Measurements from ENCODE around the gene GINS2. TPM values are rescaled to one million over a fixed set of nuclear protein-coding genes. Genes with fewer than 3 reads are reported as not detected.

Gene GINS2
- total RNA-seq, 1 donor from 2014 or later: 0.45 TPM

DNA sequence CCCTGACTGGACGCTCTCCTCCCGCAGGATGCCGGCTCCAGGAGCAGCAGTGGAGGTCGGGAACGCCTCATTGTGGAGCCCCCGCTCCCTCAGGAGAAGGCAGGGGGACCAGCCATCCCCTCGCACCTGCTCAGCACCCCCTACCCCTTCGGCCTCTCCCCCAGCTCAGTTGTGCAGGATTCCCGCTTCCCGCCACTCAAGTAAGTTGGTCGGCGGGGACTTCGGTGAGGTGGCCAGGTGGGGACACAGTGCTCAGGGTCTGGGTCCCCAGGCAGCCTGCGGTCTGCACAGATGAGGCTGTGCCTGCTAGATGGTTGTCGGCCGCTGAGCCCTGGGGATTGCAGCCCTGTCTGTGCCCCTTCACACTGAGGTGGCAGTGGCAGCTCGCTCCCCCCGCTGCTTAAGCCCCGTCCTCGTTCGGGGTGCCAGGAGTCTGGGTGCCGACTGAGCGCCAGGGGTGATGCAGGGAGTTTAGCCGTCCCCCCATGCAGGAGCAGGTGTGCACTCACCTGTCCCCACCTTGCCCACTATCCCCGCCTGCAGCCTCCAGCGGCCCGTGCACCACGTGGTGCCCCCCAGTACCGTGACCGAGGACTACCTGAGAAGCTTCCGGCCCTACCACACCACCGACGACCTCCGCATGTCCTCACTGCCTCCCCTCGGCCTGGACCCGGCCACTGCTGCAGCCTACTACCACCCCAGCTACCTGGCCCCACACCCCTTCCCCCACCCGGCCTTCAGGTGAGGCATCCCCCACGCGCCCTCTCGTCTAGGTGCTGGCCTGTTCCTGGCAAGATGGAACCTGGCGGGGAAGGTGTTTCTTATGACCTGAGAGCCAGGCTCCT, 34.3 kb downstream of the GINS2 start:
- DNase-seq (ENCODE audit: low read depth): no peak

DNA sequence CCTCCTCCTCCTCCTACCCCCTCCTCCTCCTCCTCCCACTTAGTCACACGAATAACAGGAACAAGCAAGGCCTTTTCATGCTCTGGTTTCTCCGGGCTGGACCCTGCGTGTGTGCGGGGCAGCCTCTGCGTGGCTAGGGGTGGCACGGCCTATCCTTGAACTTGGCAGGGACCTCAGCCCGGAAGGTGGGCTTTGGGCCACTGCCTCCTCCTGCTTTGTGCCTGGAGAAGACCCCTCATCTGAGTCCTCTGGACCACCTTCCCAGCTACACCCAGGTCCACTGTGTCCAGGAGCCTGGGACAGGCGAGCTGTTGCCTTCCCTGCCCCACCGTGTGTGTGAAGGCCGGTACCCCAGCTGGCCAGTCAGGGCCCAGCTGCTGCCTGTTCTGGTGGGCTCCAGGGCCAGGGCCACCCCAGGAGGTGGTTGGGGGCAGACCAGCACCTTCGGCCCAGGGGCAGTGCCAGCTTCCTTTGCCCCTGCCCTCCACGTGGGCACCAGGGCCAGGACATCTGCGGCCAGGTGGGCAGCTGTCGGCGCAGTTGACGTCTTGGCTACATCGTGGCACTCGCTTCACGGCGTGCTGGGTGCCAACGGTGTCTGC, 35.4 kb downstream of the GINS2 start:
- DNase-seq (ENCODE audit: low read depth): peak; percentile 9

DNA sequence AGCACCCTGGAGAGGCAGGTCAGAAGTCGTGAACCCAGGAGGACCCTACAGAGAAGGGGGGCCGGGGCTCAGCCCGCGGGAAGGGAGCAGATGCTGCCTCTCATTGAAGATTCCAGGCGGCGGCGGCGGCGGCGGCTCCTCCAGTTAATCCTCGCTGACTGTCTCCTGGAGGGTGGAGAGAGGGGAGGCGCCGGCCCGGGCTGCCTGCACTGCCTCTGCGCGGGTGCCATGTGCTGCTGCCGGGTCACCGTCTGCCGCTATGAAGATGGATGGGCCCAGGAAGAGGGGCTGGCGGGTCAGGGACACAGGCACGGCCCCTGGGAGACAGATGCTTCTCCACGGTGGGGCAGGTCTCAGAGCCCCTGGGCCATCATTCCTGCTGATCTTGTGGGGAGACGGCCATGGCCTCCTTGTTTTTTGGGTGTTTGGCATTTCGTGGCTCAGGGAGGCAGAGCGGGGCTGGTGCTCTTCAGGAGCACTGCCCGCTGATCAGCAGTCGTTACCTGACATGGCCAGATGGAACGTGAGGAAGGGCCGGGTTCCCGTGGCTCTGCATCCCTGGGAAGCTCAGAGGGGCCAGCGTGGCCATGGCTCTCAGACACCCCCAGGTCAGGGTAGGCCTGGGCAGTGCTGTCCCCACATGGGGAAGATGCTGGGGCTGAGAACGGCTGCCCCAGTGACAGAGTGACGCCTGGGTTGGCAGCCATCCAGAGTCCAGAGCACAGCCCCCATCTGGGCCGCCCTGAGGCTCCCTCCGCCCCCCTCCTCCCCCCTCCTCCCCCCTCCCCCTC, 36.1 kb downstream of the GINS2 start:
- DNase-seq (ENCODE audit: low read depth): no peak

DNA sequence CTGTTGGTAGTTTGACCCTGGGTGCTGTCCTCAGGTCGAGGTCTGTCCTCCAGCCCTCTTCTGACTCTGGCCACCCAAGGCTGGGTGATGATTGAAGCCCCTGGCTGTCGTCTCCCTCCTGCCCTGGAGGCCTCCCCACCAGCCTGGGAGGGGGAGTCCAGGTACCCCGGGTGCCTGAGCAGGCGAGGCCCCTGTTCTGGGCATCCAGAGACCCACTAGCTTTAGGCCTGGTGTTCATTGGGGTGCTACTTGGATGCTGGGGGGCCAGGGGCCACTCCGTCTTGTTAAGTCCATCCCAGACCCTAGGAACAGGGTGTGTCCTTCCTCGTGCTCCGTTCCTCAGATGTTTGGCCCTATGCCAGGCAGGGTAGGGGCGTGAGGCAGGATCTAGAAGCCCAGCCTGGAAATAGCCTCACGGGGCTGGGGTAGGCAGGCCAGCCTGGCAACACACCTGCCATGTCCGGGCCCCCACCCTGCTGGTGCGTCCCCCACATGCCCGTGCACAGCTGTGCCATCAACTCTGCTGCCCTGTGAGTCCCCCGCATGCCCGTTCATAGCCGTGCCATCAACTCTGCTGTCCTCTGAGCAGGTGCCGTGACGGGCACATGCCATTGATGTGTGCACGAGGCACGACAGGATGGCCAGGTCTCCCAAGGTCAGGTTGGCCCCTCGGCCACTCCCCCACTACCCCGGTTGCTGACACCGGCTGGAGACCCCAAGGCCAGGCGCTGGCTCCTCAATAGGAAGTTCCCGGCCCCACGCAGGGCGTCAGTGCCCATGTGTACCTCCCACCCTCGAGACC, 36.9 kb downstream of the GINS2 start:
- peak; percentile 12 for DNase-seq (ENCODE audit: low read depth)

DNA sequence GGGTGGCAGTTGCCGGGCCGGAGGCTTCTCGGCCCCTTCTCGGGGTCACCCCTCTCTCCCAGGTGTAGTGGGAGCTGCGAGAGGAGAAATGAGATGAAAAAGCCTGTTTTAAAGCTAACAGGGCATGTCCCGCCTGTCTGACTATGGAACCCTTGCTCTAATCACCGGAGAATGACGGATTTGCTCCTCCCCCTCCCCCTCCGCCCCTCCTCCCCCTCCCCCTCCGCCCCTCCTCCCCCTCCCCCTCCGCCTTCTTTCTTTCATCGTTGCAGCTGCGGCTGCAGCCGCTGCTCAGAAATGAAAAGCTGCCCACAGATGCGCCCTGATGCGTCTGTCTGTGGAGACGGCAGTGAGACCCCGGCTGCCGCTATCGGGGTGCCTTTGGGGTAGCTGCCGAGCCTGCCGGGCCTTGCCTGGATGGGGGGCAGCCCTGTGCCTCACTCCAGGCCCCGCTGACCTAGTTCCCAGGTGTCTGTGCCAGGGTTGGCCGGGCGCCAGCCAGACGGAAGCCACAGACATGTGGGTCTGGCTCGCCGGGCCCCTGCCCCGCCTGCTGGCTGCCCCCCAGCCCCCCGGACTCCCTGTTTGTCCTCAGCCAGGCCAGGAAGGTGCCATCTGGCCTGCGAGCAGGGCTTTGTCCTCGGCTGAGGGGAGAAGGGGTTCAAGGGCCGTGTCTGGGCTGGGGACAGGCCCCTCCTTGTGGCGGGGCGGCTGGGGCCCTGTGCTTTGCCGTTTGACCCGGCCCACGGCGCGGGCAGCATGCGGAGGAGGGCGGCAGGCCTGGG, 37.7 kb downstream of the GINS2 start:
- DNase-seq (ENCODE audit: low read depth): no peak

DNA sequence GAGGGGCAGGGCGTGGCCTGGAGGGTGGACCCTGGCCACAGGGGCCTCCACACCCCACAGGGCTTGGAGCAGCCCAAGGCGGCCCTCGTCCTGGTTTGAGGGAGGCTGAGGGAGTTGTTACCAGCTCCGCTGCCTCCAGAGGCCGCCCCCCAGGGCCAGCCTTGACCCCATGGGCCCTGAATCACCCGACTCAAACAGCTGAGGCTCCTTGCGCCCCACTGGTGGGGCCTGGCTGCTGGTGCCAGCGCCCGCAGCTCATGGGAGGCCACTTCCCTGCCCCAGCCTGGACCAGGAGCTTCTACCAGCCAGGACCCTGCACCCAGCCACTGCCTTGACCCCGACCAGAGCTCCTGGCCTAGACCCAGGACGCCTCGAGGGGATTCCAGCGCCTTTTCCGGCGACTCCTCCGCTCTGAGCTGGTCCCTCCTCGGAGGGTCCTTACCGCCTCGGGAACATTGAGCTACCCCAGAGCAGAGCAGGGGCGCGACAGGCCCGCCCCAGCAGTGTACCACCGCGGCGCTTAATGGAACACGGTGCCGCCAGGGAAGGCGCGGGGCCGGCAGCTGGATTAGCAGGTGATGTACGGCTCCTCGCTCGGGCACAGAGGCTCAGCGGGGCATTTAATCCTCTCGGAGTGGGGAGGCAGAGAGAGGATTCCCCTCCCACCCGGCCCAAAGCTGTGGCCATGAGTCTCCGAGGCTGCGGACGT, 38.5 kb downstream of the GINS2 start:
- DNase-seq (ENCODE audit: low read depth): no peak

DNA sequence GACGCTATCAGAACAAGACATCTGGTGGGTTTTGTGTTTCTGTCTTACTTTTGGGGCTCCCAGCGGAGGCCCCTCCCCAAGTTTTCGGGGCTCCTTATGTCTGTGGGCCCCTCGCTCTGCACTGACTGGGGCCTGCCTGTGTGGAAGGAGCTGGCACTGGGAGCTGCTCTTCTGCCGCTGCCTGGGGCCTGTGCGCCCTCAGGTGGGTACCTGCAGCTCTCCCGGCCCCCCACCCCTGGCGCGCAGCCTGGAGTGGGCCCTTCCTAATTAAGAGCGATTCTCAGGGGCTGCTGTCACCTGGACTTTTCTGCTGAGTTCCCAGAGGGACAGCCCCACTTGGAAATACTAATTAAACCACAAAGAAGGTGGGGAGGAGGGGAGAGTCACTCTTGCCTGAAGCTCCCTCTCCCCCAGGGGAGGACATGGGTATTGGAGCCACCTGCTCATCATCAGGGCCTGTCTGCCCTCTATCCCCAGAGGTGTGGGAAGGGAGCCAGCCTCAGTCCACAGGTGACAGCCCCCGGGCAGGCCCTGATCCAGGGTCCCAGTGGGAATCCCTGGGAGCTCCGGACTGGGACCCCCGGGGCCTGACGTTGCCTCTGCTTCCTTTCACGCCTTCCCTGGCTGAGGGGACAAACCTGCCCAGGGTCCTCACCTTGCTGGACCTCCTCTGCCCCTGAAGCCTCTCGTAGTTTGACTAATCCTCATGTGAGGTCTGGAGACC, 39.2 kb downstream of the GINS2 start:
- no peak for DNase-seq (ENCODE audit: low read depth)

DNA sequence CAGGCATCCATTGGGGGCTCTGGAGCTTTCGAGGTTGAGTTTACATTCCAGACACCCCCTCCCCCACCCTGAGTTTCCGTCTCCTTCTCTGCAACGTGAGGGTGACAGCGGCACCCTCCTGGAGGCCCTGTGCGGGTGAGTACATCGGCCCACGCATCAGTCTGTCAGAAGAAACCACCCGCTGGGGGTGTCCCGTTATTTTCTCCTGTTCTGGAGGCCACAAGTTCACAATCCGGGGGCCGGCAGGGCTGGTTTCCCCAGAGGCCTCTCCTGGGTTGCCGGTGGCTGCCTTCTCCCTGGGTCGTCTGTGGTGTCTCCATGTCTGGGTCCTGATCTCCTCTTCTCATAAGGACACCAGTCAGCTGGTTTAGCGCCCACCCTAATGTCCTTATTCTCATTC, 39.9 kb downstream of the GINS2 start:
- DNase-seq (ENCODE audit: low read depth): no peak

DNA sequence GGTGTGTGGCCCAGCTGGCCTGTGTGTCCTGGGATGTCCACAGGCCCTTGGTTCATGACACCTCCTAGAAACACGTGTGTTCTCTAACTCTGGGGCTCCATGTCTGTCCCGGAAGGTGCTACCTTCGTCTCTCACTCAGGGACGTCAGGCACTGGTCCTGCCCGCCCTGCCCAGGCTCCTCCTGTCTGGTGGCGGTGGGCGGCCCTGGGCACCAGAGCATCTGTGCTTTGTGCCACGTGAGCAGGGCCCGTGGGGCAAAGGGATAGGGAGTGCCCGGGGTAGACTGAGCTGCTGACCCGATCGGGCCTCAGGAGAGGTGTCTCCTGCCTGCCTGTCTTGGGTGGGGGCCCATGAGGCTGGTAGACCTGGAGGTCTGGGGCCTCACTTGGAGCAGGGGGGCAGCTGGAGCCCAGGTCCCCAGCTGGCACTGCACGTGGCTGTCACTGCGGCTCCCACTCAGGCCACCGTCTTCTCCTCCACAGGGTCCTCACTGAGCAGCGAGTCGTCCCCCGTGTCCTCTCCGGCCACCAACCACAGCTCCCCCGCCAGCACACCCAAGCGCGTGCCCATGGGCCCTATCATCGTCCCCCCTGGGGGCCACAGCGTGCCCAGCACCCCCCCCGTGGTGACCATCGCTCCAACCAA, 40.6 kb downstream of the GINS2 start:
- no peak for DNase-seq (ENCODE audit: low read depth)

DNA sequence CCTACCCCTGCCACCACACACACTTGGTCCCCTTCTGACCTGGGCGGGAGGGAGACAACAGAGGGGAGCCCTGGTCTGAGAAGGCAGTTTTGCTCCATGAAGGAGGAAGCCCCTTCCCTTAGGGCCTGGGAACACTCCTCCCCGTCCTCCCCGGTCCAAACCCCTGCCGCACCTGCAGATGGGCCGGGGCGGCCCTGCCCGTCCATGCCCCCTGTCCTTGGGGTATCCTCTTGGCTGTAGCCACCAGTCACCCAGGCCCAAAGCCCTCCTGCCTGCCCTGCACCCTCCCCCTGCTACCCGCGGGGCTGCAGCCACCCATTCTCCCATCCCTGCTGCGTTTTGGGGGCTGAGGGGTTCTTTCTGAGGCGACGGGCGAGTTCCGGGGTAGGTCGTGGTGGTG, 41.8 kb downstream of the GINS2 start:
- DNase-seq (ENCODE audit: low read depth): no peak

DNA sequence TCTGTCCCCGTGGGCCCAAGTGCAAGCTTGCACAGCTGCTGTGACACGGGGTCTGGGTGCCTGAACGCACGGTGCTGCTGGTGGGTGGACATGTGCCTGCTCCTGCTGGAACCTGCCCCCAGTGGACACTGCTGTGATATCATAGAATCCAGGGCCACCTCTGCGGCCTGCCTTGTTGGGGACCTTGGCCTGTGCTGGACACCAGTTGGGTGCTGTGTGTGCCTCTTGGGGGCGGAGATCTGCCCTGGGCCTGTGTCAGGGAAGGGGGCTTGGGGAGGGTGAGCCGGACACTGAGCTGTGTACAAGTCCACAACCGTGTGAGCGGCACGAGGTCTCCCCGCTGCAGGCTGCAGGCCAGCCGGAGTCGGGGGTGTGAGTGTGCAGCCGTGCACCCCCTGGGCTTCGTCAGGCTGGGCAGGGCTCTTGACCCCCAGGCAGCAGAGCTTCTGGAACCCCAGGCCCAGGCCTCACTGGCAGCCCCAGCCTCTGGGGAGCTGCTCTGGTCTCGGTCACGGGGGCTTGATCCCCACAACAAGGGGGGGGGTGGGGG, 42.3 kb downstream of the GINS2 start:
- DNase-seq (ENCODE audit: low read depth): no peak

DNA sequence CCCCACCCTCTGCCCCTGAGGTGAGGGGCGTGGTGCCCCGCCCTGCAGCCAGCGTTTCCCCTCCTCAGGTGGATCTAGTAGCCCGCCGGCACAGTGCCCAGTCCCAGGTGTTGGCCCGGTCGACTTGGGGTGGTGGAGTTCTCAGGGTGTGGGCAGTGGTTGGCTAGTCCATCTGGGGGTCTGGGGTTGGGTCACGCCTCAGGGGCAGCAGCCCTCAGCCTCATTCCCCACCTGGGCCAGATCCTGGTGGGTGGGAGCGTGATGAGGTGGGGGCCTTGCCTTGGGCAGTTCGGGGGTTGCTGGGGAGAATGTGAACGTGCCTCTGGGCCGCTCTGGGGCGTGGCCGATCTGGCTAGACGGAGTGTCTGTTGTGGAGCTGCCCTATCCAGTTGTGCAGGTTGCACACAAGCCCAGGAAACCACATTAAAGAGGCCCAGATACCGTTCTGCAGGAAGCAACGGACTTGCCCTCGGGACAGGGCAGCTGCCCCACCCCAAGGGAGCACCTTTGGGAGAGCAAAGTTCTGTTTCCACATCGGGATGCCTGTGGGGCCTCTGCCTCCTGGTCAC, 43.6 kb downstream of the GINS2 start:
- DNase-seq (ENCODE audit: low read depth): no peak

DNA sequence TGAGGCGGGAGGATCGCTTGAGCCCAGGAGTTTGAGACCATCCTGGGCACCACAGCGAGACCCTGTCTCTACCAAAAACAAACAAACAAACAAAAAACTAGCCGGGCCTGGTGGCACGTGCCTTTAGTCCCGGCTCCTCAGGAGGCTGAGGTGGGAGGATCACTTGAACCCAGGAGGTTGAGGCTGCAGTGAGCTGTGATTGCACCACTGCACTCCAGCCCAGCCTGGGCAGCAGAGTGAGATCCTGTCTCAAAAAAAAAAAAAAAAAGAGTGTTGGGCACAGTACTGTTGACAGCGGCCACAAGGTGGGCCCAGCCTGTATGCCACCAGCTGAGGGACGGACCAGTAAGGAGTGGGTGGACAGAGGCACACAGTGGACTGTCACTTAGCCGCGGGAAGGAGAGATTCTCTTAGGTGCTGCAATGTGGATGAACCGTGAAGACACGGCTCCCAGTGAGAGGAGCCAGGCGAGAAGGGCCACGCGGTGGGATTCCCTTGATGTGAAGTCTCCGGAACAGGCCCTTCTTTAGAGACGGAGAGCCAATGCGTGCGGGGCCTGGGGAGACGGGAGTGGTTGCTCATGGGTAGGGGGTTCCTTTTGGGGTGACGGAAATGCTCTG, 44.6 kb downstream of the GINS2 start:
- DNase-seq (ENCODE audit: low read depth): no peak

DNA sequence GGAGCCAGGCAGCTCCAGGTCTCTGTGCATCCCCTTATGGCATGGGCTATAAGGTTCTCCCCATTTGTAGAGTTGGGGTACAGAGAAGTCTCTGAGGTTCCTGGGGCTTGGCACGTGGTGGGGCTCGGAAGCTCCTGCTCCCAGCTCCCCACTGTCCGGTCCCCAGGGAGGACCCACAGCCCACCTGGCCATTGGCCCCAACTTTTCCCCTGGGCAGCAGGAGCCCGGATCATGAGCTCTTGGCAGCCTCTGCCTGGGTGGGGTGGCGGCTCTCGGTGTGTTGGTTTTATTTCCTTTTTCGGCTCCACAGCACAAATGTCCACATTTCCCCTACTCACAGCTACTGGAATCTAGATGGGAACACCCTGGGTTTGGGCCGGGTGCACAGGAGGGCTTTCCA, 45.1 kb downstream of the GINS2 start:
- no peak for DNase-seq (ENCODE audit: low read depth)

DNA sequence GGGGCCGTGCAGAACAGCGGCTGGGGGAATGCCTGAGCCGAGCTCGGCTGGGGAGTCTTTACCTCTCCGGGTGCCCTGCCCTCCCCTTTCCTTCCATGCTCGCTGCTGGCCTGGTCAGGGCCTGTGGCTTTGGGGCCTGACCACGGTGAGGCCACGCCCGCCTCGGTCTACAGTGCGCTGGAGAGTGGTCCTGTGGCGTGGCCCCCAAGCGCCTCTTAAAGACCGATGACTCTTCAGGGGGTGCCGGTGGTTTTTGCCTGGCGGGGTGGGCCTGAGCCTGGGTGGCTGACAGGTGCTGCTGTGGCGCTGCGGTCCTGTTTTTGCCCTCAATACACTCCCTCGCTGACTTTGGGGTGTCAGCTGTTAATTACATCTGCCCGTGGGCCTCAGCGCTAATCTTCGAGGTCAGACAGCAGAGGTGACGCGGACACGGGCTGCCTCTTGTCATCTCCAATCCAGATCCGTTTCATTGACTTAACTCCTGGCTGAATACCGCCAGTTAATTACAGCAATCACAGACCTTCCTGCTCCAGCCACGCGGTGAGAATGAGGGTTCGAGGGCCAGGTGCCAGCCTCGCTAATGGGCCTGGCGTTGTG, 45.9 kb downstream of the GINS2 start:
- no peak for DNase-seq (ENCODE audit: low read depth)

DNA sequence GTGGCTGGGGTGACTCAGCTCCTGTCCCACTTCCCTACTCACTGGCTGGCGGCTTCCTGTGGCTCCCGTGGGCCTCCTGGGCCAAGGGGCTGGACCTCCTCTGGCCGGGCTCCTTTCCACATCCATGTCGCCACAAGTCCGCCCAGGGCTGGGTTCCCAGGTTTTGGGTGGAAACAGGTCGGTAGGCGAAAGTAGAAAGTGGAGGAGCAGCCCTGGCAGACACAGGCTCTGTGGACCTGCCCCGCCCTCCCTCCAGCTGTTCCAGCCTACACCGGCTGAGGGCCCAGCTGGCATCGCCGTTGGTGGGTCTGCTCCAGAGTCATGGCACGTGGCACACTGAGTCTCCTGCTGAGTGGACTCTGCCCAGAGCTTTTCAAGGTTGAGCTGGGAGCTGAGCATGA, 47.0 kb downstream of the GINS2 start:
- peak; percentile 25 for DNase-seq (ENCODE audit: low read depth)

DNA sequence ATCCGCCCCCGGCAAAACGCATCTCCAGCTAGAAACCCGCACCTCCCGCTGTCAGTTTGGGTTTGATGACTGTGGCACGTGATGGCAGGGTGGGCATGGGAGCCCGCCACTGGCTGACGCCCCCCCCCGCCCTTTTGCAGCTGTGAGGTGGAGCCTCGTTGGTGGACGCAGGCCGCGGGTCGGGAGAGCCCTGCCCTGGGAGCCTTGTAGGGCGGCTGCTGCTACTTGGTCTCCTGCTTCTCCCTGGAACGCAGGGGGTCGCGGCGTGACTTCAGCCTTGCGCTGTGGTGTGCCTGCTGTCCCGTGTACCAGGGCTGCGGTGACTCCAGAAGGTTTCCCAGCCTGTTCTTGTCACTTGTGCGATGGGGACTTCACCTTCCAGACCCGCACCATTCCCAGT, 47.4 kb downstream of the GINS2 start:
- DNase-seq (ENCODE audit: low read depth): no peak

DNA sequence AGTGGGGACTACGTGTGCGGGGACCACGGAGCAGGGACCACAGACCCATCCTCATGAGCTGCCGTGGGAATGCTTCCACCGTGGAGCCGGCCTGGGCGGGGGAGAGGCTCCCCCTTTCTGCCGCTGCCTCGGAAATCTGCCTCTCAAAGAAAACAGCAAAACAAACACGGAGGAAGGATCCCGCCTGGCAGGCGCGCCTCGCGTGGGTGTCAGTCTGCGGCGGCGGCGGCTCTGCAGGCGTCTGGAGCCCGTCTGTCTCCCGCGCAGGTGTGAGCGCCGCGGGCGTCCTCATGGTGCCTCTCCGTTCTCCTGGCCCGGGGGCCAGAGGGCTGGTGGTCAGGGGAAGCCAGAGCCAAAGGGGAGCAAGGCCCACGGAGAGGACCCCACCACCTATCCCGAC, 48.2 kb downstream of the GINS2 start:
- DNase-seq (ENCODE audit: low read depth): no peak
